Esophagus muscularis mucosa (tissue), 4 donors: ENCODE measurements around the gene DCLRE1C. TPM values are rescaled to one million over a fixed set of nuclear protein-coding genes. Genes with fewer than 3 reads are reported as not detected.
"Not testable (repeated sequence)": the region's sequence is repeated elsewhere in the genome, so short reads cannot be mapped to it uniquely, and the experiment has no call there.

Experiments
- DNase-seq: peaks from one replicate; pipeline ENCODE4 v3.0.0-alpha.2; 2017; ENCODE audit errors: extremely low spot score
- H3K27ac ChIP-seq, 4 donors: fragments of 200-600 bp; sonication (generic); replicated peaks in 1 of 4; 1 replicate in 3 of 4; 2 replicates in 1 of 4; pipeline ENCODE4 v1.5.1; 2016 to 2019; ENCODE audit warnings: mild to moderate bottlenecking in 1 of 4
- H3K27me3 ChIP-seq, 4 donors: fragments of 200-600 bp; sonication (generic); one replicate each; pipeline versions ENCODE4 v1.5.1 to v1.6.0; 2016 to 2019
- H3K36me3 ChIP-seq, 4 donors: fragments of 200-600 bp; sonication (generic); one replicate each; pipeline ENCODE4 v1.5.1; 2016 to 2019
- H3K4me1 ChIP-seq, 4 donors: fragments of 200-600 bp; sonication (generic); one replicate each; pipeline ENCODE4 v1.5.1; 2016 to 2019
- H3K4me3 ChIP-seq, 4 donors: fragments of 200-600 bp; sonication (generic); 1 replicate in 2 of 4; 2 replicates in 2 of 4; pipeline ENCODE4 v1.5.1; 2016 to 2019; ENCODE audit warnings: mild to moderate bottlenecking in 4 of 4, moderate library complexity in 1 of 4
- H3K9me3 ChIP-seq, 4 donors: fragments of 200-600 bp; sonication (generic); 1 replicate in 3 of 4; 2 replicates in 1 of 4; pipeline ENCODE4 v1.5.1; 2016 to 2019
- EP300 ChIP-seq: sonication (generic); formaldehyde crosslinking; IDR thresholded peaks from one replicate; pipeline ENCODE4 v1.6.1; 2017; ENCODE audit warnings: antibody characterized with exemption
- POLR2A ChIP-seq: fragments of 450-650 bp; IDR thresholded peaks from one replicate; pipeline ENCODE4 v1.6.1; 2017; ENCODE audit warnings: antibody characterized with exemption, moderate library complexity, mild to moderate bottlenecking, low read depth
- POLR2AphosphoS5 ChIP-seq, 2 donors: sonication (generic); formaldehyde crosslinking; IDR thresholded peaks; one replicate each; pipeline ENCODE4 v1.6.1; 2017; ENCODE audit warnings: antibody characterized with exemption in 2 of 2
- WGBS: methylation state at CpG from one replicate; pipeline ENCODE4 v1.1.5; 2018; 5-methylcytosine and 5-hydroxymethylcytosine counted together
- intact Hi-C: fragments of 100-400 bp; cut with DNase I; formaldehyde crosslinking; loops from one replicate; pipeline ENCODE4 v1.15.1; 2023
- total RNA-seq, 4 donors: library from RNA; depleted of rRNA; stranded (reverse); fragments of >200 nt; gene quantifications; one replicate each; pipeline versions ENCODE4 v1.1.0 to v1.2.1, GENCODE V29; 2016
- TF ChIP-seq, protein P1 (sequence below), 3 experiments: fragments of 200-600 bp in 2 of 3; fragments of 450-650 bp in 1 of 3; sonication (generic) in 2 of 3; IDR thresholded peaks; one replicate each; pipeline ENCODE4 v1.5.1; 2017 to 2019; ENCODE audit warnings: antibody characterized with exemption in 3 of 3, mild to moderate bottlenecking in 2 of 3, moderate library complexity in 1 of 3

The DCLRE1C gene
- total RNA-seq, 4 donors from 2014 or later: 6.6 to 12.8 (median 10.6) TPM

- no peak overlapping the region for H3K27ac ChIP-seq
Observed at GRCh38 chr10:14875941-14876340, 78.0 kb downstream of the DCLRE1C start.

DNA sequence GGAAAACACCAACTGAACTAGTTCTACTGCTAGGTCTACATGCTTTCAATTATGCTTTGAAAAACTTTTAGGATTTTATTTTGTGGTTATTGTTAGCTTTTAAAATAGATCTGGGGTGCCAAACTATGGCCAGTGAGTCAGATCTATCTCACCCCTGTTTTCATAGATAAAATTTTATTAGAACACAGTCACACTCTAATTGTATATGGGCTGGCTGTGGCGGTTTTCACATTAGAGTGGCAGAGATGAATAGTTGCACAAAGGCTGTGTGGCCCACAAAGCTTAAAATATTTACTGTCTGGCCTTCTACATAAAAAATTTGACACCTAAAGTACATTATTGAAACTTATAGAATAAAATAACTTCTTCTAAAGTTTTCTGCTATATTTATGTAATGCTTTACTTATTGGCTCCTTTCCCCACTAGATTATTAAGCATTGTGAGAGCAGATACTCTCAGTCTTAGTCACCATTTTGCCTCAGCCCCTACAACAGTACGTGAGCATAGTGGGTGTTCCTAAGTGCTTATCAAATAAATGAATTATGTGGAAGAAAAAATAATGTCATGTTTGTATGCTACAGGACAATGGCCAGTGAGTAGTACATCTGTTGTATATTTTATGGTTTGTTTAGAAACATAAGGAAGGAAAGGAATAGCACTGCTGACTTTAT is 80.7 kb downstream of the DCLRE1C start:
- Histone ChIP-seq H3K4me1 (peaks cover 11 to 18% (median 14%) of the 10 kb centered on the region in 4 donors), H3K9me3 (no peaks in the 10 kb centered on the region), H3K4me3 (no peak overlapping the region), H3K27me3 (no peaks in the 10 kb centered on the region), H3K36me3 (peaks cover 12 to 22% (median 18%) of the 10 kb centered on the region in 4 donors), H3K27ac (no peak overlapping the region)
- WGBS: 82% methylated on average over 2 of the region's 2 CpGs
- DNase-seq: no peak
- TF ChIP-seq EP300 (no peak), POLR2AphosphoS5 (IDR thresholded peaks at IDR 0.05) (no peak)
- intact Hi-C loops: loop anchor here (10.0 kb wide), 2 partner anchors 222 to 292 kb away; partner anchors contain the start of genes NMT2 and RPP38

More at GRCh38 chr10:14875941-14876340, 78.0 kb downstream of the DCLRE1C start:
- Histone ChIP-seq H3K36me3 (peaks cover 0 to 2% (median 0%) of the 10 kb centered on the region in 4 donors), H3K9me3 (no peaks in the 10 kb centered on the region), H3K4me1 (peaks cover 19 to 34% (median 27%) of the 10 kb centered on the region in 4 donors), H3K4me3 (no peak overlapping the region), H3K27me3 (no peaks in the 10 kb centered on the region)
- 94% methylated on average over 12 of the region's 12 CpGs for WGBS
- no peak for DNase-seq
- intact Hi-C loops: loop anchor here (5.0 to 10.0 kb wide), 3 partner anchors 39 to 289 kb away; partner anchors contain the start of genes CDNF, HSPA14, MSANTD7 and NMT2
- TF ChIP-seq, protein P1, sequence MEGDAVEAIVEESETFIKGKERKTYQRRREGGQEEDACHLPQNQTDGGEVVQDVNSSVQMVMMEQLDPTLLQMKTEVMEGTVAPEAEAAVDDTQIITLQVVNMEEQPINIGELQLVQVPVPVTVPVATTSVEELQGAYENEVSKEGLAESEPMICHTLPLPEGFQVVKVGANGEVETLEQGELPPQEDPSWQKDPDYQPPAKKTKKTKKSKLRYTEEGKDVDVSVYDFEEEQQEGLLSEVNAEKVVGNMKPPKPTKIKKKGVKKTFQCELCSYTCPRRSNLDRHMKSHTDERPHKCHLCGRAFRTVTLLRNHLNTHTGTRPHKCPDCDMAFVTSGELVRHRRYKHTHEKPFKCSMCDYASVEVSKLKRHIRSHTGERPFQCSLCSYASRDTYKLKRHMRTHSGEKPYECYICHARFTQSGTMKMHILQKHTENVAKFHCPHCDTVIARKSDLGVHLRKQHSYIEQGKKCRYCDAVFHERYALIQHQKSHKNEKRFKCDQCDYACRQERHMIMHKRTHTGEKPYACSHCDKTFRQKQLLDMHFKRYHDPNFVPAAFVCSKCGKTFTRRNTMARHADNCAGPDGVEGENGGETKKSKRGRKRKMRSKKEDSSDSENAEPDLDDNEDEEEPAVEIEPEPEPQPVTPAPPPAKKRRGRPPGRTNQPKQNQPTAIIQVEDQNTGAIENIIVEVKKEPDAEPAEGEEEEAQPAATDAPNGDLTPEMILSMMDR (IDR thresholded peaks at IDR 0.05): no peak
- no peak for TF ChIP-seq EP300
- no peak for TF ChIP-seq POLR2A
- TF ChIP-seq POLR2AphosphoS5 (IDR thresholded peaks at IDR 0.05): no peak

GRCh38 chr10:14864871-14865270 is 89.0 kb downstream of the DCLRE1C start:
- intact Hi-C loops, H3K4me1 ChIP-seq, H3K9me3 ChIP-seq, H3K27ac ChIP-seq, DNase-seq, H3K27me3 ChIP-seq, H3K4me3 ChIP-seq: not testable (repeated sequence)
- H3K36me3 ChIP-seq: peaks cover 24 to 61% (median 44%) of the 10 kb centered on the region in 4 donors
- WGBS: 100% methylated on average over 2 of the region's 3 CpGs

DNA sequence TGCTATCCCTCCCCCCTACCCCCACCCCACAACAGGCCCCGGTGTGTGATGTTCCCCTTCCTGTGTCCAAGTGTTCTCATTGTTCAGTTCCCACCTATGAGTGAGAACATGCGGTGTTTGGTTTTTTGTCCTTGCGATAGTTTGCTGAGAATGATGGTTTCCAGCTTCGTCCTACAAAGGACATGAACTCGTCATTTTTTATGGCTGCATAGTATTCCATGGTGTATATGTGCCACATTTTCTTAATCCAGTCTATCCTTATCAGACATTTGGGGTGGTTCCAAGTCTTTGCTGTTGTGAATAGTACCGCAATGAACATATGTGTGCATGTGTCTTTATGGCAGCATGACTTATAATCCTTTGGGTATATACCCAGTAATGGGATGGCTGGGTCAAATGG is 89.4 kb downstream of the DCLRE1C start:
- intact Hi-C loops: not testable (repeated sequence)
- WGBS: 100% methylated on average over 6 of the region's 6 CpGs

DNA sequence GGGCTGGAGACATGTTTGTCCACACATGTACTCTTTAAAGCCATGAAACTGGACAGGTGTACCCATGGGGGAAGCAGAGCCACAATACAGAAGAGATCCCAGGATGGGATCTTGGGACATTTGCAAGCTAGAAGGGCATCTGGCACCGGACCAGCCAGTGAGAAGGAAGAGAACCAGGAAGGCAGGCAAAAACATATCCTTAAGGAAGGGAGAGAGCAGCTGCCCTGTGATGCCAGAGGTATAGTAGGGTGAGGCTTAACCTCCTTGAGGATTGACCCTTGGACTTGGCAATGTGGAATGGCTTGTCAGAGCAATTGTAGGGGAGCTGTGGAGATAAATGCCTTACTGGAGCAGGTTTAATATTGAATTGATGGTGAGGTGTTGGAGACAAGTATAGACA is 93.1 kb downstream of the DCLRE1C start:
- TF ChIP-seq, protein P1 (IDR thresholded peaks at IDR 0.05): no peak
- no peak for TF ChIP-seq EP300
- no peak for TF ChIP-seq POLR2A
- no peak for DNase-seq
- H3K36me3 ChIP-seq: peaks cover 6 to 55% (median 26%) of the 10 kb centered on the region in 4 donors
- H3K4me1 ChIP-seq: no peaks in the 10 kb centered on the region
- intact Hi-C loops: no loop called here
- H3K4me3 ChIP-seq: no peak overlapping the region
- H3K9me3 ChIP-seq: no peaks in the 10 kb centered on the region
- 100% methylated on average over 1 of the region's 1 CpG for WGBS
- no peaks in the 10 kb centered on the region for H3K27me3 ChIP-seq
- no peak overlapping the region for H3K27ac ChIP-seq

More for the DNA sequence above, 89.4 kb downstream of the DCLRE1C start:
- not testable (repeated sequence) for DNase-seq, H3K27ac ChIP-seq, H3K9me3 ChIP-seq, H3K27me3 ChIP-seq, H3K4me1 ChIP-seq, H3K4me3 ChIP-seq
- peaks cover 21 to 57% (median 41%) of the 10 kb centered on the region in 4 donors for H3K36me3 ChIP-seq

DNA sequence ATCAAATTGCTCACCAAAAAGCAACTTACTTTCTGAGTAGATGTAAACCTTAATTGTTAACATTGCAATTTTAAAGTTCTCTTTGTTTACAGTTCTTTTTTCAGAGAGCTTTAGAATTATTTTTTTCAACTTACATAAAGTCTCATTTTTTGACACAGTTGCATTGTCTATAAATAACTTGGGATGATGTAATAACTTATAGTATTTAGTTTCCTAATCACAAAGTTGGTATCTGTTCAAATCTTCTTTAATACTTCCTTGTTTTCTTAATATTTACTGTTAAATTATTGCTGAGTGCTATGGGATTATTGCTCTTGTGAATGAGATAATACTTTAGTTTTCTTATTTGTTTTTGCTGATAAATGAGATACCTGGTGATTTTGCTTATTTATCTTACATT is 94.1 kb downstream of the DCLRE1C start:
- no peaks in the 10 kb centered on the region for H3K27me3 ChIP-seq
- DNase-seq: no peak
- H3K27ac ChIP-seq: no peak overlapping the region
- H3K4me1 ChIP-seq: no peaks in the 10 kb centered on the region
- no peak for TF ChIP-seq POLR2A
- no peak for TF ChIP-seq POLR2AphosphoS5 (IDR thresholded peaks at IDR 0.05)
- TF ChIP-seq, protein P1 (IDR thresholded peaks at IDR 0.05): no peak
- no peak for TF ChIP-seq EP300
- H3K4me3 ChIP-seq: no peak overlapping the region
- no peaks in the 10 kb centered on the region for H3K9me3 ChIP-seq
- peaks cover 6 to 60% (median 28%) of the 10 kb centered on the region in 4 donors for H3K36me3 ChIP-seq
- intact Hi-C loops: no loop called here
